Thyroid gland (tissue), 4 donors: ENCODE results near the gene LRP11. TPM values are rescaled to one million over a fixed set of nuclear protein-coding genes. Genes with fewer than 3 reads are reported as not detected.
"Not testable (repeated sequence)": the region's sequence is repeated elsewhere in the genome, so short reads cannot be mapped to it uniquely, and the experiment has no call there.

ENCODE experiments used
- DNase-seq, 2 donors: peaks; one replicate each; pipeline ENCODE4 v3.0.0-alpha.2; 2019
- H3K27ac ChIP-seq, 3 donors: fragments of 200-600 bp; sonication (generic); 1 replicate in 2 of 3; 2 replicates in 1 of 3; pipeline ENCODE4 v1.5.1; 2016 to 2019; ENCODE audit warnings: mild to moderate bottlenecking in 1 of 3, moderate library complexity in 1 of 3
- H3K27me3 ChIP-seq: fragments of 200-600 bp; sonication (generic); one replicate; pipeline ENCODE4 v1.5.1; 2019
- H3K36me3 ChIP-seq, 2 donors: fragments of 200-600 bp; sonication (generic); one replicate each; pipeline ENCODE4 v1.5.1; 2016 to 2019
- H3K4me1 ChIP-seq, 2 donors: fragments of 200-600 bp; sonication (generic); one replicate each; pipeline ENCODE4 v1.5.1; 2017 to 2019
- H3K4me3 ChIP-seq, 3 donors: fragments of 200-600 bp; sonication (generic); replicated peaks in 1 of 3; 1 replicate in 2 of 3; 2 replicates in 1 of 3; pipeline ENCODE4 v1.5.1; 2016; ENCODE audit warnings: mild to moderate bottlenecking in 1 of 3
- H3K9me3 ChIP-seq: fragments of 200-600 bp; sonication (generic); one replicate; pipeline ENCODE4 v1.5.1; 2017
- CTCF ChIP-seq, 6 experiments: fragments of 200-600 bp in 3 of 6; fragments of 450-650 bp in 3 of 6; sonication (generic) in 3 of 6; IDR thresholded peaks; one replicate each; pipeline ENCODE4 v1.5.1; 2016 to 2019; ENCODE audit warnings: antibody characterized with exemption in 6 of 6, mild to moderate bottlenecking in 2 of 6, inconsistent platforms in 1 of 6, moderate library complexity in 1 of 6
- POLR2A ChIP-seq, 2 donors: fragments of 450-650 bp; IDR thresholded peaks; one replicate each; pipeline ENCODE4 v1.6.1; 2017; ENCODE audit warnings: antibody characterized with exemption in 2 of 2, mild to moderate bottlenecking in 2 of 2, moderate library complexity in 1 of 2
- WGBS, 2 donors: methylation state at CpG; one replicate each; pipeline ENCODE4 v1.1.5; 2017; 5-methylcytosine and 5-hydroxymethylcytosine counted together
- intact Hi-C: fragments of 100-400 bp; cut with DNase I; formaldehyde crosslinking; loops from one replicate; pipeline ENCODE4 v1.15.1; 2023
- total RNA-seq, 4 donors: library from RNA; depleted of rRNA; stranded (reverse); fragments of >200 nt; gene quantifications; one replicate each; pipeline ENCODE4 v1.2.3, GENCODE V29; 2016

LRP11 gene
- total RNA-seq, 4 donors from 2014 or later = 39.4 to 76.8 (median 57.2) TPM

GRCh38 chr6:149864578-149865535, 698 bp upstream of the LRP11 start:
- Histone ChIP-seq H3K9me3 (no peaks in the 10 kb centered on the region), H3K27me3 (no peaks in the 10 kb centered on the region), H3K27ac (peak overlapping the region; percentile 82 to 98 (median 91)), H3K36me3 (no peaks in the 10 kb centered on the region), H3K4me1 (peaks cover 26 to 31% of the 10 kb centered on the region in 2 donors), H3K4me3 (peak overlapping the region in 2 of 3 donors; percentile 73 to 84)
- intact Hi-C loops = loop anchor here (10.0 kb wide), 1 partner anchor 300 kb away; the partner anchor contains the start of gene GINM1
- 19 to 21% methylated on average over 15 to 17 of the region's 23 CpGs for WGBS, 2 donors
- TF ChIP-seq POLR2A (IDR thresholded peaks at IDR 0.05) (no peak), CTCF (IDR thresholded peaks at IDR 0.05) (peak; percentile 36 to 74 (median 66))
- DNase-seq = peak; percentile 29 to 62

- Histone ChIP-seq H3K36me3 (no peaks in the 10 kb centered on the region), H3K4me1 (peaks cover 26 to 31% of the 10 kb centered on the region in 2 donors), H3K9me3 (no peaks in the 10 kb centered on the region), H3K4me3 (peak overlapping the region; percentile 3 to 84 (median 73)), H3K27ac (peak overlapping the region; percentile 82 to 98 (median 91)), H3K27me3 (no peaks in the 10 kb centered on the region)
- DNase-seq = peak; percentile 92 to 93
- intact Hi-C loops = loop anchor here (10.0 kb wide), 1 partner anchor 298 kb away; the partner anchor contains the start of gene GINM1
- TF ChIP-seq POLR2A (IDR thresholded peaks at IDR 0.05) (peak in 1 of 2 donors; percentile 76), CTCF (IDR thresholded peaks at IDR 0.05) (no peak)
- 1 to 3% methylated on average over 13 to 15 of the region's 69 CpGs for WGBS, 2 donors
Measured at GRCh38 chr6:149862922-149863697, 1.0 kb downstream of the LRP11 start.

- Histone ChIP-seq H3K27ac (peak overlapping the region; percentile 82 to 98 (median 91)), H3K4me3 (peak overlapping the region in 1 of 3 donors; percentile 73), H3K4me1 (peaks cover 26 to 31% of the 10 kb centered on the region in 2 donors)
- 93 to 94% methylated on average over 12 of the region's 12 CpGs for WGBS, 2 donors
- not testable (repeated sequence) for H3K9me3 ChIP-seq, DNase-seq, H3K36me3 ChIP-seq, H3K27me3 ChIP-seq
- intact Hi-C loops = loop anchor here (10.0 kb wide), 1 partner anchor 298 kb away; the partner anchor contains the start of gene GINM1
Measured at GRCh38 chr6:149862424-149862738, 1.8 kb downstream of the LRP11 start.

GRCh38 chr6:149861603-149862423, 2.3 kb downstream of the LRP11 start:
- intact Hi-C loops = loop anchor here (10.0 kb wide), 1 partner anchor 297 kb away; the partner anchor contains the start of gene GINM1
- no peaks in the 10 kb centered on the region for H3K36me3 ChIP-seq
- no peak for DNase-seq
- no peaks in the 10 kb centered on the region for H3K27me3 ChIP-seq
- H3K4me3 ChIP-seq = no peak overlapping the region
- H3K4me1 ChIP-seq = peaks cover 26 to 31% of the 10 kb centered on the region in 2 donors
- 74 to 78% methylated on average over 14 of the region's 14 CpGs for WGBS, 2 donors
- no peak for TF ChIP-seq CTCF (IDR thresholded peaks at IDR 0.05)
- no peak for TF ChIP-seq POLR2A (IDR thresholded peaks at IDR 0.05)
- no peaks in the 10 kb centered on the region for H3K9me3 ChIP-seq
- H3K27ac ChIP-seq = peak overlapping the region in 2 of 3 donors; percentile 79 to 98
